WTC11 (cell line): ENCODE data around the gene EEF1E1.

Experiments used
- CBFB ChIP-seq: sonication (generic); formaldehyde crosslinking; IDR thresholded peaks from 2 replicates; pipeline ENCODE4 v1.8.1; 2022; ENCODE audit warnings: mild to moderate bottlenecking, low read depth, missing genetic modification reagents
- CTCF ChIP-seq: fragments of 200-600 bp; IDR thresholded peaks from 2 replicates; pipeline ENCODE4 v1.8.0; 2022; ENCODE audit warnings: antibody characterized with exemption
- ESRRA ChIP-seq: sonication (generic); formaldehyde crosslinking; IDR thresholded peaks from 2 replicates; pipeline ENCODE4 v1.8.1; 2022; ENCODE audit warnings: mild to moderate bottlenecking, missing genetic modification reagents, borderline replicate concordance
- KAT7 ChIP-seq: sonication (generic); formaldehyde crosslinking; IDR thresholded peaks from 2 replicates; pipeline ENCODE4 v1.8.1; 2023; ENCODE audit warnings: missing genetic modification reagents, mild to moderate bottlenecking, borderline replicate concordance
- NFE2L1 ChIP-seq: sonication (generic); formaldehyde crosslinking; IDR thresholded peaks from 2 replicates; pipeline ENCODE4 v1.8.1; 2023; ENCODE audit warnings: missing genetic modification reagents
- ZNF263 ChIP-seq: sonication (generic); formaldehyde crosslinking; IDR thresholded peaks from 2 replicates; pipeline ENCODE4 v1.8.1; 2022; ENCODE audit warnings: low read depth, mild to moderate bottlenecking, moderate library complexity, missing genetic modification reagents
- ZNF425 ChIP-seq: fragments of 250-450 bp; sonication (Bioruptor Pico); conservative IDR thresholded peaks from 2 replicates; pipeline ENCODE4 v1.9.0; 2021; ENCODE audit warnings: mild to moderate bottlenecking

GRCh38 chr6:8043221-8043620 is 59.1 kb downstream of the EEF1E1 start:
- TF ChIP-seq CTCF (no peak), ESRRA (CRISPR knock-in tag) (no peak), ZNF425 (CRISPR knock-in tag) (no peak), KAT7 (no peak), ZNF263 (CRISPR knock-in tag) (no peak), NFE2L1 (CRISPR knock-in tag) (no peak), CBFB (CRISPR knock-in tag) (no peak)
